Activated gamma-delta T cell treated with anti-CD3 and anti-CD28 coated beads, Interleukin-2, amount 50 U/mL, for 16 hours (primary cell): ENCODE results near the gene ASXL2.

Experiments used
- DNase-seq: peaks from one replicate; pipeline ENCODE4 v3.0.0-alpha.2; 2020; ENCODE audit warnings: low read depth

The ASXL2 gene

DNA sequence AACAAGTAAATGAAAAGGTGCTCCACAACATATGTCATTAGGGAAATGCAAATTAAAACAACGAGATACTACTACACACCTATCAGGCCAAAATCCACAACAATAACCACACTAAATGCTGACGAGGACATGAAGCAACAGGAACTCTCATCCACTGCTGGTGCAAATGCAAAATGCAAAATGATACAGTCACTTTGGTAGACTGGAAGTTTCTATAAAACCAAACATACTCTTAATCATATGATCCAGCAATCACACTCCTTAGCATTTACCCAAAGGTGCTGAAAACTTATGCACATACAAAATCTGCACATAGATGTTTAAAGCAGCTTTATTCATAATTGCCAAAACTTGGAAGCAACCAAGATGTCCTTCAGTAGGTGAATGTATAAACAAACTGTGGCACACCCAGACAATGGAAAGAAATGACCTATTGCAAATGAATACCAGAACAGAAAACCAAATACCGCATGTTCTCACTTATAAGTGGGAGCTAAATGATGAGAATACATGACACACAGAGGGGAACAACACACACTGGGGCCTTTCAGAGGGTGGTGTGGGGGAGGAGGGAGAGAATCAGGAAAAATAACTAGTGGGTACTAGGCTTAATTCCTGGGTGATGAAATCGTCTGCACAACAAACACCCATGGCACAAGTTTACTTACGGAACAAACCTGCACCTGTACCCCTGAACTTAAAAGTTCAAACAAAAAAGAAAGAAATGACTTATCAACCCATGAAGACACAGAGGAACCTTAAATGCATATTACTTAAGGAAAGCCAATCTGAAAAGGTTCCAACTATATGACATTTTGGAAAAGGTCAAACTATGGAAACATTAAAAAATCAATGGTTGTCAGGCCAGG, 80.4 kb downstream of the ASXL2 start:
- DNase-seq = no peak

DNA sequence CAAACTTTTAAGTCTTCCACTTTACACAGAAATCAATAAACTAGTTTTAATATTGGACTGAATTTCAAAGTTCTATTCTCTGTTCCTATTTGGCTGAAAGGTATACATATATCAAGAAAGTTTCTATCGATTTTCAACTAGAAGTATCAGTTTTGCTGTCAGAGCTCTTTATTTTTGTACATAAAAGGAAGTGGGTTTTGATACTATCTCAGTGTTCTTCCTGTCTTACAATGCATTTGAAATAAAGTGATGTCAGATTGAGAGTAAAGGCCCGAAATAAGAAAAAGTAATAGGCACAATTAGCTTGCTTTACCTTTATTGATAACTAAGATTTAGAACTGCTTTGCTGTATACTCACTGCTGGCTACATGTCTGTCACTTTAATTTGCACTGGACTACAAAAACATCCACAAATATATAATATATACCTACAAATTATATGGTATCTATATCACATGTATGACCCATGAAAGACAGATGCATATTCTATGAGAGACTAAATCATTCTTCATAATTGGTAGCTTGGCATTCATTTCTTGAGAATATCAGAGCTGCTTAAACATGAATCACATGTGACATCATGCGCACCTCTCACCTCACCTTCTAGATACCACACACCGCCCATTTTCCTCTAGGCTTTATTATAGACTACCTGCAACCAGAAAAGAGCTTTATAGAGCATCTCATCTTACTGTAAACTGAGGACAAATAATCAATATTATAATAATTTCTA, 83.6 kb downstream of the ASXL2 start:
- no peak for DNase-seq

DNA sequence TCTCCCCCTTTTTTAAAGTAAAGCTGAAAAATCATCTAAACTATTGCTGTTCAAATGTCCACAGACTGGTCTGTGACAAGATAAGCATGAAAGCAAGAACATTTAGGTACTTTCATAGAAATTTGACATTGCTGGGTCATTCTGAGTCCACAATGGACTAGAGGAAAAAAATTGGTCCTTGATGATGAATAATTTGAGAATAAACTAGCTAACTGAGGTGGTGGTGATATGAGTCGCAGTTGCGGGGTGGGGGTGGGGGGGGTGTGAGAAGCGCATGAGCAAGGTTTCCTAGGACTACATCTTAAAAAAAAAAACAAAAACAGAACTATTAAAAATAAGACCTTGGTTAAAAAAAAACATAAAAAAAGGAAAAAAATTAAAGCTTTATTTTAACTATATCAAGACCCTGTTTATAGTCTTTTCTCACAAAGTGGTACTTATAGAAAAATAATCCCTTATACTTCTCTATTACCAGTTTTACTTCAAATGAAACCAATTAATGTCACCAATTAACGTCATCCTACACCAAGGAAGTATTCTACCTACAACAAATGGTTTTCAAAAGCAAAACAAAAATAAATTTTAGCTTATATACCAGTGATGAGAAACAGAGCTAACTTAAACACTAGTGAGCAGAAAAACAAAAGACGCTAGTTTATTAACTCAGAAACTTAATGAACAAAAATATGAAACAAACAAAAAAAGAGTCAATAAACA, 88.1 kb downstream of the ASXL2 start:
- no peak for DNase-seq

DNA sequence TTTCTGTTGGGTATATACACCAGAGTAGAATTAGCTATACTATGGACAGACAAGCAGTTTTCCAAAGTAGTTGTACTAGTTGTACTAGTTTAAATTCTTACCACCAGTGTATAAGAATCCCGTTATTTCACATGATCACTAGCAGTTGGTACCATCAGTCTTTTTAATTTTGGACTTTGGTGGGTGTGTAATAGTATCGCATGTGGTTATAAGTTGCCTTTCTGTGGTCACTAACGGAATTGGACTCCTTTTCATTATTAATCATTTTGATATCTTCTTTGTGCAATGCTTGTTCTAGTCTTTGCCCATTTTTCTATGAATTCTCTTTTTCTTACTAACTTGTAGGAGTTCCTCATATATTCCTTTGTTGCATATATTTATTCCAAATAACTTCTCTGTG, 89.8 kb downstream of the ASXL2 start:
- DNase-seq = no peak

DNA sequence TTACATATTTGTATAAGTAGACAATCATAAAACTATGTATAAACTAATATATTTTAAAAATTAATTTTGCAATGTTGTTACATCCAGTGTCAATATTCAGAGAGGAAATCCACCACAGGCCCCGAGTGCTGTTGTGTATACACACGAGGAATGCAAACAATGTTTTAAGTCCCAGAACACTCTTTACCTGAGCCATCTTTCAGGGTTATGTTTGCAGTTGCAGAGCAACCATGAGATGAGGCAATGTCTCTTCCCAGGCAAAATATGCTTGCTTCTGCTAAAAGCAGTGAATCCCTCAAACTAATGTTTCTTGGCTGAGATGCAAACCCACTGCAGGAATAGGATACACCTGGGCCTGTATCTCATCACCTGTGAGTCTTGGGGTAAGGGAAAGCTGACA, 91.3 kb downstream of the ASXL2 start:
- no peak for DNase-seq

DNA sequence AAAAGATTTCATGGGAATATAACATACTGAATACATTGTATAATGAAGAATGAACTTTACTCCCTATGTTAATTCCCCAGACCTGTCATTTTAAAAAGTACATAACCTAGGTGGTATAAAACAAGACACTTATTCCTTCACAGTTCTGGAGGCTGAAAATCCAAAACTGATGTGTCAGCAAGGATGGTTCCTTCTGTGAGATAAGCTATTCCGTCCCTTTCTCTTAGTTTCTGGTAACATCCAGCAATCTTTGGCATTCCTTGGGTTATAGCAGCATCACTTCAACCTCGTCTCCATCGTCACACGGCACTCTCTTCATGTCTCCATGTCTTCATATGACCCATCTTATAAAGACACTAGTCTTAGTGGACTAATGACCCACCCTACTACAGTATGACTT, 93.9 kb downstream of the ASXL2 start:
- DNase-seq = no peak

DNA sequence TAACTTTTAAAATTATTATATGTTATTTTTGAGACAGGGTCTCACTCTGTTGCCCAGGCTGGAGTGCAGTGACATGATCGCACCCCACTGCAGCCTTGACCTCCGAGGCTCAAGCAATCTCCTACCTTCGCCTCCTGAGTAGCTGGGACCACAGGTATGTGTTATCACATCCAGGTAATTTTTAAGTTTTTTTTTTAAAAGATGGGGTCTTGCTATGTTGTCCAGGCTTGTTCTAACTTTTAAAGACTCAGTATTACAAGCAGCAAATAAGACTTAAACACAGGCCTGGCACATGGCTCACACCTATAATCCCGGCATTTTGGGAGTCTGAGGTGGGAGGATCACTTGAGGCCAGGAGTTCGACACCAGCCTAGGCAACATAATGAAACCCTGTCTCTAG, 101.2 kb downstream of the ASXL2 start:
- DNase-seq = no peak

DNA sequence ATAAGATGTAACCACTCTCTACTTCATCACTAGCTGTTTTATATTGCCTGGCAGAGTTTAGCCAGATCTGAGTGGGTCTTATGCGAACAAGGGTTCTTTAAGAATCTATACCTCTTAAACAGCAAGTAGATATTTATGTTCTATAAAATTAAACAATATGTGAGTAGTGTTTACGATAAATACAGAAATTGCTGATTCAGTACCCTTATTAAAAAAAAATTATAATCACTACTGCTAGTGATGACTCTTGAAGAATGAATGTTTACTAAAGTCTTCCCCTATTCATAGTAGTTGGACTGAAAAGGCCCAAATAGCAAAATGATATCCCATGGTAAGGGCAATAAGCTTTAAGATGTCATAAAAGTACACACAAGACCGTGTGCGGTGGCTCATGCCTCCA, 106.2 kb downstream of the ASXL2 start:
- DNase-seq = no peak

DNA sequence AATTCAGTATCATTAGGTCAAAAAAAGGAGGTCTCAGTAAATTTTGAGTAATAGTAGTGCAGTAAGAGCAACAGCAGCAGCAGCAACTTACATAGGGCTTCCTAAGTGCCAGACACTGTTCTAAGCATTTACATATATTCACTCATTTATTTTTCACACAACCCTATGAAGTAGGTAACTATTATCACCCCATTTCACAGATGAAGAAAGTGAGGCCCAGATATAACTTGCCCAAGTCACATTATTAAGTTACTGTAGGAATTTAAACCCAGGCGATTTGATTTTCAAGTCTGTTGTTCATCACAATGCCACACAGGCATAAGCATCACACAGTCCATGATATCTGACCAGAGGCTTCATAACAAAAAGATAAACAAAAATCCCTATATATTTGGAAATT, 114.7 kb downstream of the ASXL2 start:
- DNase-seq = no peak

DNA sequence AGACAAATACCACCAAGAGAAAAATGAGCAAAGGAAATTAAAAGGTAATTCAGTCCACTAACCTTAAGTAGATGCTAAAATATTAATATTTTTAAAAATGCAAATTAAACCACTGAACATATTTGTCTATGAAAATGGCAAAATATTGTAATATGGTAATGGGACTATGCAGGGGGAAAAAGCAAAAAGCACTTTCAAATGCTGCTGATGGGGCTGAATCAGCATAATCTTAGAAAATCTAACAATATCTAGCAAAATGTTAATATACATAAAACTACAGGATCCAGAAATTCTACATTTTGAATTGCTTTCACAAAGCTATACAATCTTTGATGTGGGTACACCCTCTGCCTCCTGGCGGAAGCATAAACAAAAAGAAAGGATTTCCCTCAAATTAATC, 118.0 kb downstream of the ASXL2 start:
- no peak for DNase-seq

DNA sequence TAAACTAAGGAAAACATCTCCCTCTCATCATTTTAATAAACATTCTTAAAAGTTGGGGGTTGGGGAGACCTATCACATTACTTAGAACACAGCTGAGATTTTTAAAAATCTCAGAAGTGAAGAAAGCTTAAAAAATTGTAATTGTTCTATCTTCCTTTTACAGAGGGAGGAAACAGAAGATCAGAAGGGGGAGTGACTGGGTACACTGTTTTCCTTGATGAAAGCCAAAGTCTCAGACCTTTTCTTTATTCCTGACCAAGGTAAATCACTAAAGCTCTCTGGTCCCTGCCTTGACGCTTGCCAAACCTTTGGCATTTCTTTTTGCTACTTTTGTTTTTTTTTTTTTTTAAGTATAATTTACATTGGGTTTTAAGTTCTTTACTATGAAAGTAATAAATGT, 119.9 kb downstream of the ASXL2 start:
- no peak for DNase-seq

DNA sequence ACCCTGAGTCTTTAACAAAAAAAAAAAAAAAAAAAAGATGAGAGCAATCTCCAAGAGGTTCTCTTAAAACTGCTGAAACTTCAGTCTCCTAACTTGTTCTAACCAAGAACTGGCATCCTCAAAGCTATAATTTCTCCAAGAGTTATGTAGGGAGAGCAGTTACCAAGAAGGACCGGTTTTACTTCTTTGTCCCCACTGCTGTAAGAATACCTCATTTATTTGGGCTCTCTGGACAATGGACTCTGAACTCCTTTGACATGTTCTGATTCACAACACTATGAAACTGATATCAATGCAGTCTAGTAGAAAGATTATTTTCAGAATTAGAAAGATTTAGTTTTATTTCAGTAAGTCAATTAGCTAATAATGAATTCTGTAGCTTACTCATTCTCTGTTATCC, 120.4 kb downstream of the ASXL2 start:
- no peak for DNase-seq

DNA sequence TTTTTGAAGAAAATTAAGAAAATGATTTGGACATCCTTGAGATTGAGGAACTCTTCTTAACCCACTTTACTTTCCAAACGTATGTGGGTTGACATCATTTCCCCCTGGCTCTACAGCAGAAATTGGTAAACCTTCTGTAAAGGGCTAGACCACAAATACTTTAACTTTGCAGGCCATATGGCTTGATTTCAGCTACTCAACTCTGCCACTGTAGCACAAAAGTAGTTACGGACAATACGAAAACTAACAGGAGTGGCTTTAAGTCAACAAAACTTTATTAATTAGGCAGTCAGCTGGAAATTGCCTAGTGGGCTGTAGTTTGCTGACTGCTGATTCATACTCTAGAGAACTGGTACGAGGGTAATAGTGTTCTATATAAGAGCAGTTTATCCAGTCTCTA, 121.8 kb downstream of the ASXL2 start:
- no peak for DNase-seq

DNA sequence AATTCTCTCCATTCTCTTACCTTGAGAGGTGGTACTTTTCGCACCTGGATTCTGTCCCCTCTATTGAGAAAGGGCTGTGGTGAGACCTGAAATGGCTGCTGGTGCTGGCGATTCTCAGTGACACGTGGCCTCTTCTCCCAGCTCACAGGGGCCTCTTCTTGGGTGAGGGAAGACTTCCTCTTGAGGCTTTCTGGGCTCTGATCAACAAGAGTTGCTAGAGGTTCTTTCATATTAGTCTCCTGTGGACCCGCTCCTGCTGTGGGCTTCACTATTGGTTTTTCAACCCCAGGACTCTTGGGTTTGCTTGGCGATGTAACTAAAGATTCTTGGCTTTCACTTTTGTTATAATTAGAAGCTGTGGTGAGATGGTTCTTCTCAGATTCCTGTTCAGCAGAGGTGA, 128.6 kb downstream of the ASXL2 start:
- no peak for DNase-seq

DNA sequence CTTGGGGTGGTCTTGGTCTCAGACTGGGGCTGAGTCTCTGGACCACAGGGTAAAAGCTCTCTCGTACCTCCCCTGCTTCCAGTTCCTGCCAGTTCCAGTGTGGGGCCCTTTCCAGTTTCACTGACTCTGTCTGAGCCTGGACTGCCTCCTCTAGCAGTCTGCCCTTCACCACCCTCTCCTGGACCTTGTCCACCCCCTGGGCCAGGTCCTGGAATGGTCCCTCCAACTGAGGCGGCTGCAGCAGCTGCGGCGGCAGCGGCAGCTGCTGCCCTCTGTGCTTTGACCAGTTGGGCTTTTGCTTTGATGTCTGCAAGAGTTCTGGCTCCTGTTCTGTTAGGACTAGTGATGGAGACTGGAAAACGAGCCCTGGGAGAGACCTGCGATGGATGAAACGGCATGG, 134.2 kb downstream of the ASXL2 start:
- no peak for DNase-seq

DNA sequence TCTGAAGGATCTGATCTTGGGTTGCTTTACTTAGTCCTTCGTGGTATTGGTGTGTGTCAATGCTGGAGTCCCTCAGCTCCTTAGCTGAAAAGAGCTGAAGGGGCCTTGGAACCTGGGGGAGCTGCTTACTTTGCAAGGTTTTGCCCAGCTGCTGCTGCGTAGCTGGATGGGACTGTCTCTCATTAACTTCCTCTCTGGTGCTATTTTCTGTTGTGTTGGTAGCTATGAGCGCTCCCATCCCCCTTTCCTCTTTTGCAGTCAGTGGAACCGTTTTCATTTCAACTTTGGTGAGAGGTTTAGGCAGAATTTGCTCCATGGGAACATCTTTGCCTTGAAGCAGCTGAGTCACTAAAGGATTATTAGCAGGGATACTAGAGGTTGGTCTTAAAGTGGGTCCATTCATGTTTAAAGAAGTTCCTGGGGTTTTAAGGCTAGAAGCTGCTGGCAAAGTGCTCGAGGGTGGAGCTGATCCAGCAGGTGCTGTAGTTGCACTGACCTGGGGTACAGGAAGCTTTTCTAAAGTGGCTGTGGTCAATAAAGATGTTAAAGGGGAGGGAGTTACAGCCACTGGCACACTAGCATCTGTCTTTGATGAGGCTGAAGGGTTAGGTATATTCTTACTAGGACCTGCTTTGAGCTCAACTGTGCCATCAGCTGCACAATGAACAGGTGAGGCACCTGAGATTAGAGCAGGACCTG, 135.0 kb downstream of the ASXL2 start:
- DNase-seq = no peak

DNA sequence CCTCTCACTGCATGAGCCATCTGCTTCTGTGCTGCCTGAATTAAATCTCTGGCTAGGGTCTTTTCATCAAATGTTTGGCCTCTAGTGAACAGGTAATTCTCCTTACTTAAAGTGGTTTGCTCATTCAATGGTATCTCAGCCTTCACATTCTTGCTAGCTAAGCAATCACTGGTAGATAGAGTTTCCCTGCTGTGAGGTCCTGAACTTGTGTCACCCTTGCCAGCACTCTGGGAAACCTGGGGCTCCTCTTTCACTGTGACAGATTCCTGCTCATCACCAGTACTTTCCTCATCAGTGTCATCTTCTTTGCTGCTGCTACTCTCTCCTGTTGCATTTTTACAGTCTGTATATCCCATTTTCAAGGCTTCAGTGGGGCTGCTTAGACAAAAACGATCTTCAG, 135.8 kb downstream of the ASXL2 start:
- no peak for DNase-seq

DNA sequence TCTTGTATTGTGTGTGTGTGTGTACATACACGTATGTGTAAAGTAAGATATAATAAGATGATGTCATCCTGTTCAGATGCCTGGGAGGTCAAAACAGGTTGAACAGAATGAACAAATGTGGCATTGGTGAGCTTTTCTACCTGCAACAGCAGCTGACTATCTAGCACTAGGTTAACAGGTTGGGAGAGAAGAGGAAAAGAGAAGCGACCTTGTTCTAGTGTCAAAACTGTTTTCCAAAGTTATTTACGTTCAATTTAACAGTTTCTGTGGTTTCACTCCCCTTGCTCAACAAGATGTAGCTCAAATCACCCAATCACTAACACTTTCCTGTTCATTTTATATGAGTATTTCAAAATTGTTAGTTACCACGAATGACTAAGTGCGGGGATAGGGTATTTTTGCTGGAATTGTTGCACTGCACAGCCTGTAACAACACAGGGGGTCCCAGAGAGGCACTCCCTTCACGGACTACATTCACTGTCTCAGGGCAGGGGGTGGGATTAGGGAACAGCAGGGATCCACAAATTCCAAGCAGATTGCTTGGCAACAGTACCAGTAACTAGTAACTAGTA, 137.4 kb downstream of the ASXL2 start:
- DNase-seq = no peak

DNA sequence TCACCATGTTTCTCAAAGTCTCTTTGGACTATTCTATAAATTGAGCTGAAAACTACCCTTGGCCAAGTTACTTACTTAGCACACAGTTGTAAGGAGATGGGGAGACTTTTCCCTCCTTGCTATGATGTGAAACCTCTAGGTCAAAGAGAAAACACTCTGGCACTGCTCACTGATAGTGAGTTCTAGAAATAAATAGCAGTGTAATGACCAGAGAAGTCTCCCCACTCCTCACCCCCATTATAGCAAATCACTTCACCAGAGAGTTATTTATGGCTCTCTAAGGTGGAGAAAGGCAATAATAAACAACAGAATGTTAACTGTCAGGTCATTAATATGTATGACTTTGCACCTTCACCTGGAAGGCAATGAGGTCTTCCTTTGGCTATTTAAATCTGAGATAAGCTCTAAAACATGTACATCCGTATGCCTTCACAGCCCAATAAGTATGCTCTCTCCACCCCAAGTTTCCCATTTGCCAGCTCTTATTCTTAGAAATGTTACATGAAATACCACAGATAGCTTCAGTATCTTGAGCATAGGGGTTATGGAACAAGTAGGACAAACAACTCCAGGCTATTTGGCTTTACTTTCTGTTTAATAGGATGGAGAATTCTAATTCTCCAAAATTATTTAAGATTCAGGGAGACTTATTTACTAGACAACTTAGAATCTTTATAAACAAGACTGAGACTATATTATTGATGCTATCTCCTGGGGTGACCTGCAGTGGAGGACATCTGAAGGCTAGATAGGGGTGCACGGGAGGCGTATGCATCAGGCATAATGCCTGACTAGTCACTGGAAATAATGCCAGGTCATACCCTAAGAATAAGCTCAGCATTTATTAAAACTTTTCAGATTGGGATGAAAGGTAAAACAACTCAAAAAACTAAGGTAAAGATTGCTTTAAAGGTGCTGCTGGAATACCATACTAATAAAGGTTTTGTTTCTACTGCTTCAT, 139.6 kb downstream of the ASXL2 start:
- no peak for DNase-seq

DNA sequence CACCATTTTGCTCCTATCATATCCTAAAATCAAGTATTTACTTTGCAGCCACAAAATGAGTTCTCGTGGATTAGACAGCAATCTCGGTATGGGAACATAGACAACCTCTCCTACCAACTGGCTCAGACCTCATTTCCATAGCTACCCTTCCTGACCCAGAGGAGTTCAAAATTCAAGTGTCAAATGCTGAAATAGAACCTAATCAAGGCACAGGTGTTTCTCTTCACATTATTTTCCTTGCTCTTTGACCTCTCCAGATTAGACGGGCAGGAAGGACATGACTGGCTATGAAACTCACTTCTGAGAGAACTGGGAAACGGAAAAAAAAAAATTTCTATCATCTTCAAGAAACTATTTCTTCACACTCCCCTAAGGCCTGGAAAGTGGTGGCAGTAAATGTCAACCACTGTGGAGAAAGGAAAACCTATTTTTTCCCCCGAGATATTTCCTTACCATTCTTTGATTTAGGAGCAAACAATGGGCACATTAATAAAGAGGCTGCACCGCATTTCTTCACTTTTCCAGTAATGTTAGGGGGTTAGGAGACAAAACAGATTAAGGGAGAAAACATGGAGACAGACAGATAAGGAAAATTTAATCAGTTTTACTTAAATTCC, 141.3 kb downstream of the ASXL2 start:
- DNase-seq = no peak
